ENCODE measurements around the gene ANKS6. TPM values are rescaled to one million over a fixed set of nuclear protein-coding genes. Genes with fewer than 3 reads are reported as not detected.

The ANKS6 gene
- total RNA-seq, 1 donor = 12.1 TPM

Other genes with a start within 250 kb of the ANKS6 start
- gene GABBR2, start 87.6 kb downstream of the ANKS6 start, total RNA-seq = not detected
- 6.5 TPM for gene GALNT12, start 11.1 kb upstream of the ANKS6 start, total RNA-seq
- under 0.01 TPM for gene COL15A1, start 147.4 kb upstream of the ANKS6 start, total RNA-seq